ENCODE data around the gene PSPC1. TPM values are rescaled to one million over a fixed set of nuclear protein-coding genes. Genes with fewer than 3 reads are reported as not detected.
"Not testable (repeated sequence)": the region's sequence is repeated elsewhere in the genome, so short reads cannot be mapped to it uniquely, and the experiment has no call there.

The PSPC1 gene, protein sequence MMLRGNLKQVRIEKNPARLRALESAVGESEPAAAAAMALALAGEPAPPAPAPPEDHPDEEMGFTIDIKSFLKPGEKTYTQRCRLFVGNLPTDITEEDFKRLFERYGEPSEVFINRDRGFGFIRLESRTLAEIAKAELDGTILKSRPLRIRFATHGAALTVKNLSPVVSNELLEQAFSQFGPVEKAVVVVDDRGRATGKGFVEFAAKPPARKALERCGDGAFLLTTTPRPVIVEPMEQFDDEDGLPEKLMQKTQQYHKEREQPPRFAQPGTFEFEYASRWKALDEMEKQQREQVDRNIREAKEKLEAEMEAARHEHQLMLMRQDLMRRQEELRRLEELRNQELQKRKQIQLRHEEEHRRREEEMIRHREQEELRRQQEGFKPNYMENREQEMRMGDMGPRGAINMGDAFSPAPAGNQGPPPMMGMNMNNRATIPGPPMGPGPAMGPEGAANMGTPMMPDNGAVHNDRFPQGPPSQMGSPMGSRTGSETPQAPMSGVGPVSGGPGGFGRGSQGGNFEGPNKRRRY
- 76.7 and 80.7 TPM in 2 replicates for total RNA-seq

DNA sequence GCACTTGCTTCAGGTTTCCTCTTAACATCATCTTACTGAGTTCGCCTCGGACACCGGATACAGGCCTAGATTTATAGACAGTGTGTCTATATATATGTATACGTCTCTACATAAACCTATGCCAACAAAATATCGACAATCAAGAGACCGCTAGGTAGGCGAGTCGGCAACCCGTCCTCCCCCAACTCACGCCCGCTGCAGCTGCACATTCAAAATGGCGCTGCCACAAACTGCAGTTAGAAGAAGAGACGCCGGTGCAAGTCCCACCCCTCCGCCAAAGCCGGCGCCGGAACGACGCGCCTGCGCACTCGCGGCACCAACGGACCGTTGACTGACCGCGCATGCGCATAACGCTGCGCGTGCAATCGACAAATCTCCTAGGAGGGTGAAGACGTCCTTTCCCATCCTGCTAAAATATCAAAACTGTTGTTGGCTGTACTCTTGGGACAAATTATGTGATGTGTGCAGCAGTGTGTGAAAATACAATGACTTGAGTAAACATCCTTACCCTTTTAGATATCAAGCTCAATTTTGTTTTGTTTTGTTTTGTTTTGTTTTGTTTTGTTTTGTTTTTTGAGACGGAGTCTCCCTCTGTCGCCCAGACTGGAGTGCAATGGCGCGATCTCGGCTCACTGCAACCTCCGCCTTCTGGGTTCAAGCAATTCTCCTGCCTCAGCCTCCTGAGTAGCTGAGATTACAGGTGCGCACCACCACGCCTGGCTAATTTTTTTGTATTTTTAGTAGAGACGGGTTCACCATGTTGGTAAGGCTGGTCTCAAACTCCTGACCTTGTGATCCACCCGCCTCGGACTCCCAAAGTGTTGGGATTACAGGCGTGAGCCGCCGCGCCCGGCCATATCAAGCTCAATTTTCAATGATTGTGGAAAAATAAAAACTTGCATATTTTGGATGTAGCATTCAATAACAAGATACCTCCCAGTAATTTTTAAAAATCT is at the start of gene PSPC1:
PSPC1 (minus strand) TSS at position 219 of the 956 bp plus-strand sequence; CDS start at position 31, 188 bp downstream.
- H3K4me3 ChIP-seq (ENCODE audit: low read depth, low read length): peak within 1 kb of the TSS; percentile 94
- DNase-seq (ENCODE audit: low read depth): peak; percentile 95

DNA sequence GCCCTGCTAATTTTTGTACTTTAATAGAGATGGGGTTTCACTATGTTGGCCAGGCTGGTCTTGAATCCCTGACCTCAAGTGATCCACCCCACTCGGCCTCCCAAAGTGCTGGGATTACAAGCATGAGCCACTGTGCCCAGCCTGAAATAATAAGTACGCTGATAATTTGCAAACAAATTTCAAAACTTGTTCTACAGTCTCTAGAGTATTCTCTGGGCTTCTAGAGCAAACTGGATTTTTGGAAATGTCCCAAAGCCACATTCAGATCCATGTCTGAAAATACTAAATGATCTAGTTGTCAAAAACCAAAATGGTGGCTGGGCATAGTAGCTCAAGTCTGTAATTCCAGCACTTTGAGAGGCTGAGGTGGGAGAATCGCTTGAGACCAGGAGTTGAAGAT is 39.9 kb upstream of the PSPC1 start:
- no peak for DNase-seq (ENCODE audit: low read depth)
- H3K4me3 ChIP-seq (ENCODE audit: low read depth, low read length): no peak overlapping the region
- TF ChIP-seq, protein P1, sequence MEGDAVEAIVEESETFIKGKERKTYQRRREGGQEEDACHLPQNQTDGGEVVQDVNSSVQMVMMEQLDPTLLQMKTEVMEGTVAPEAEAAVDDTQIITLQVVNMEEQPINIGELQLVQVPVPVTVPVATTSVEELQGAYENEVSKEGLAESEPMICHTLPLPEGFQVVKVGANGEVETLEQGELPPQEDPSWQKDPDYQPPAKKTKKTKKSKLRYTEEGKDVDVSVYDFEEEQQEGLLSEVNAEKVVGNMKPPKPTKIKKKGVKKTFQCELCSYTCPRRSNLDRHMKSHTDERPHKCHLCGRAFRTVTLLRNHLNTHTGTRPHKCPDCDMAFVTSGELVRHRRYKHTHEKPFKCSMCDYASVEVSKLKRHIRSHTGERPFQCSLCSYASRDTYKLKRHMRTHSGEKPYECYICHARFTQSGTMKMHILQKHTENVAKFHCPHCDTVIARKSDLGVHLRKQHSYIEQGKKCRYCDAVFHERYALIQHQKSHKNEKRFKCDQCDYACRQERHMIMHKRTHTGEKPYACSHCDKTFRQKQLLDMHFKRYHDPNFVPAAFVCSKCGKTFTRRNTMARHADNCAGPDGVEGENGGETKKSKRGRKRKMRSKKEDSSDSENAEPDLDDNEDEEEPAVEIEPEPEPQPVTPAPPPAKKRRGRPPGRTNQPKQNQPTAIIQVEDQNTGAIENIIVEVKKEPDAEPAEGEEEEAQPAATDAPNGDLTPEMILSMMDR (IDR thresholded peaks at IDR 0.05; ENCODE audit: insufficient read depth, low read depth, low read length): no peak

DNA sequence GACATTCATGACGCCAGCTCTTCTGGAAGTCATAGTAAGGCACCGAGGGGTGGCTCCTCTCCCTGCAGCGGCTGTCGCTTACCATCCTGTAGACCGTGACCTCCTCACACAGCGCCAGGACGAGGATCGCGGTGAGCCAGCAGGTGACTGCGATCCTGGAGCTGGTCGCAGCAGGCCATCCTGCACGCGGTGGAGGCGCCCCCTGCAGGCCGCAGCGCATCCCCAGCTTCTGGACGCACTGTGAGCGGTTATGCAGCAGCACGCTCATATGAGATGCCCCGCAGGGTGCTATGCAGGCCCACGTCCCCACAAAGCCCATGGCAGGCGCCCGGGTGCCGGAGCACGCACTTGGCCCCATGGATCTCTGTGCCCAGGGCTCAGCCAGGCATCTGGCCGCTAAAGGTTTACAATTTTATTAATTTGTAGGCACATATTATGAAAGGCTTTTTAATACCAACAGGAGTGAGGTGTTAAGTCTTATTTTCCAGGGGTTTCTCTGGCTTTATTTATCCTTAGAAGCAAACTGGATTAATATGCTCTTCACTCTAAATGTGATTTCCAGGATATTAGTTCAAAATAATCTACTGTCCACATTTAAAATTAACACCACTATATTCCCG is 35.6 kb upstream of the PSPC1 start:
- DNase-seq (ENCODE audit: low read depth): no peak
- H3K4me3 ChIP-seq (ENCODE audit: low read depth, low read length): no peak overlapping the region
- TF ChIP-seq, protein P1 (IDR thresholded peaks at IDR 0.05; ENCODE audit: insufficient read depth, low read depth, low read length): peak; percentile 48

DNA sequence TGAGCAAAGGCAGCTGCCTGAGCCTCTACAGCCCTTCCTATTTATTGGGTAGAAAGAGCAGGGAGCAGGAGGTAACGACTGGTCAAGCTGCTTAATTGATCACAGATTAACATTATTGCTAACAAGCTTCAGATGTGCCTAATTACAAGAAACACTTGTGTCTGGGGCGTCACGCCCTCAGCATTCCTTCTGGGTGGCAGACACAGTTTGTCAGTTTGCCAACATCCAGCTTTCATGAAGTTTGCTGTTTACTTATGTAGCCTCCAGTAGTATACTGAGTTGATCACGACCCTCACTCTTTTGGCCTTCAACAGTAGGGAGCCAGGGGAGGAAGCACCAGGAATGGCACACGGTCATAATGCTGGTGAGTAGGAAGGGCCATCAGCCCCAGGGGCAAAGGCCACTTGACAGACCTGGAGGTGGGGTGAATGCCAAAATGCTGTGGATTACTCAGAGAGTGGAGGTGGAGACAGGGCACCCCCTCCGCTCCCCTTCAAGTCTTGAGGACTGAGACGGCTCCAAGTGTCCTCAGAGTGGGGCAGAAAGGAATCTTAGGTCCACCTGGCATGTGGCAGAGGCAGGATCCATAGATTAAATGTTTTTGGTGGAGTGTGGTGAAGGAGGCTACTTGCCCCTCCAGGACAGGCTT is 34.9 kb upstream of the PSPC1 start:
- no peak for DNase-seq (ENCODE audit: low read depth)
- H3K4me3 ChIP-seq (ENCODE audit: low read depth, low read length): no peak overlapping the region
- TF ChIP-seq, protein P1 (IDR thresholded peaks at IDR 0.05; ENCODE audit: insufficient read depth, low read depth, low read length): no peak

DNA sequence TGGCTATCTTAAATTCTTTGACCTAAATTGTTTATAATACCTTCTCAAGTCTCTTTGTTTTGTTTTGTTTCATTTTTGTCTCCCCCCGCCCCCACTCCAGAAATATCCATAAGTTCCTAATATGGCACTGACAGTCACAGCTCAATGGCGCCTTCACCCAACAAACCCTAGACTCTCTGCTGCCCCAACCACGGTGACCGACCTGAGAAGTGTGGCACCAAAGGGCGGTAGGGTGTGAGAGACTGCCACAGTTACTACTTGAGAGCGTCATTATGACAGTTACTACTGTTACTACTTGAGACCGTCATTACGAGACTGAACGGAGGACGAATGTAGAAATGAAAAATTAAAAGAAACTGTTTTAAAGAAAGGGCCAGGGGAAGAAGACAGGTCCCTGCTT is 34.4 kb upstream of the PSPC1 start:
- no peak overlapping the region for H3K4me3 ChIP-seq (ENCODE audit: low read depth, low read length)
- no peak for DNase-seq (ENCODE audit: low read depth)
- TF ChIP-seq, protein P1 (IDR thresholded peaks at IDR 0.05; ENCODE audit: insufficient read depth, low read depth, low read length): no peak

DNA sequence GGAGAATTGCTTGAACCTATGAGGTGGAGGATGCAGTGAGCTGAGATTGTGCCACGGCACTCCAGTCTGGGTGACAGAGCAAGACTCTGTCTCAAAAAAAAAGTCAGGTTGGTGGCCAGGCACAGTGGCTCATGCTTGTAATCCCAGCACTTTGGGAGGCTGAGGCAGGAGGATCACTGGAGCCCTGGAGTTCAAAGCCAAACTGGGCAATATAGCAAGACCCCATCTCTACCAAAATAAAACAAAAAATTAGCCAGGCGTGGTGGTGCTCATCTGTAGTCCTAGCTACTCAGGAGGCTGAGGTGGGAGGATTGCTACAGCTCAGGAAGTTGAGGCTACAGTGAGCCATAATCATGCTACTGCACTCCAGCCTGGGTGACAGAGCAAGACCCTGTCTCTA is 33.1 kb upstream of the PSPC1 start:
- not testable (repeated sequence) for DNase-seq (ENCODE audit: low read depth)

More for the DNA sequence above, 33.1 kb upstream of the PSPC1 start:
- not testable (repeated sequence) for H3K4me3 ChIP-seq (ENCODE audit: low read depth, low read length)

Measured in fibroblast of villous mesenchyme (primary cell).